ENCODE data around the gene XRCC3. TPM values are rescaled to one million over a fixed set of nuclear protein-coding genes. Genes with fewer than 3 reads are reported as not detected.

Gene XRCC3
- total and polyA plus RNA-seq, 7 donors: 1.8 to 15.7 (median 3.6) TPM

DNA sequence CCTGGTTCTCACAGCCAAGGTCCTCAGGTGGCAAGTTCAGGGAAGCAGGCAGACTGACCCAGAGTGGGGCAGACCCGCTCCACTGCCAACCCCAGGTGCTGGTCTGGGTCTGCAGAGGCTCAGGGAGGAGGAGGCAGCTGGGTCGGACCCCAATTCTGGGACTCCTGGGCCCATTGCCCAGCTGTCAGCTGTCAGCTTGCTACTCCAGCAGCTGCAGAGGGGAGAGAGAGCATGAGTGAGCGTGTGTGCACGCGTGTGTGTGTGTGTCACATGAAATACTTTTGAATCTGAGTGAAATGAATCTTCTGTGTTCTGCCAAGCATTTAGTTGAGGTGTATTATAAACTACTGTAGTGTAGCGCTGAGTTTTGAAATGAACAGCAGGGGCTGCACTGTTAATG, 30.8 kb downstream of the XRCC3 start:
- no peaks in the 10 kb centered on the region for H3K27me3 ChIP-seq
- 78 to 88% methylated on average over 6 of the region's 6 CpGs for WGBS, 2 donors
- H3K4me3 ChIP-seq: no peak overlapping the region
- DNase-seq: no peak
- peaks cover 19 to 100% (median 59%) of the 10 kb centered on the region in 4 donors for H3K36me3 ChIP-seq
- no peak overlapping the region for H3K27ac ChIP-seq
- no peaks in the 10 kb centered on the region for H3K9me3 ChIP-seq
- H3K4me1 ChIP-seq: peaks cover 0 to 16% (median 6%) of the 10 kb centered on the region in 4 donors
- intact Hi-C loops (cut with DNase I): no loop called here
- TF ChIP-seq POLR2AphosphoS5 (IDR thresholded peaks at IDR 0.05) (no peak), POLR2A (IDR thresholded peaks at IDR 0.05) (no peak), EP300 (IDR thresholded peaks at IDR 0.05) (no peak)
- TF ChIP-seq, protein P1, sequence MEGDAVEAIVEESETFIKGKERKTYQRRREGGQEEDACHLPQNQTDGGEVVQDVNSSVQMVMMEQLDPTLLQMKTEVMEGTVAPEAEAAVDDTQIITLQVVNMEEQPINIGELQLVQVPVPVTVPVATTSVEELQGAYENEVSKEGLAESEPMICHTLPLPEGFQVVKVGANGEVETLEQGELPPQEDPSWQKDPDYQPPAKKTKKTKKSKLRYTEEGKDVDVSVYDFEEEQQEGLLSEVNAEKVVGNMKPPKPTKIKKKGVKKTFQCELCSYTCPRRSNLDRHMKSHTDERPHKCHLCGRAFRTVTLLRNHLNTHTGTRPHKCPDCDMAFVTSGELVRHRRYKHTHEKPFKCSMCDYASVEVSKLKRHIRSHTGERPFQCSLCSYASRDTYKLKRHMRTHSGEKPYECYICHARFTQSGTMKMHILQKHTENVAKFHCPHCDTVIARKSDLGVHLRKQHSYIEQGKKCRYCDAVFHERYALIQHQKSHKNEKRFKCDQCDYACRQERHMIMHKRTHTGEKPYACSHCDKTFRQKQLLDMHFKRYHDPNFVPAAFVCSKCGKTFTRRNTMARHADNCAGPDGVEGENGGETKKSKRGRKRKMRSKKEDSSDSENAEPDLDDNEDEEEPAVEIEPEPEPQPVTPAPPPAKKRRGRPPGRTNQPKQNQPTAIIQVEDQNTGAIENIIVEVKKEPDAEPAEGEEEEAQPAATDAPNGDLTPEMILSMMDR (IDR thresholded peaks at IDR 0.05): no peak

DNA sequence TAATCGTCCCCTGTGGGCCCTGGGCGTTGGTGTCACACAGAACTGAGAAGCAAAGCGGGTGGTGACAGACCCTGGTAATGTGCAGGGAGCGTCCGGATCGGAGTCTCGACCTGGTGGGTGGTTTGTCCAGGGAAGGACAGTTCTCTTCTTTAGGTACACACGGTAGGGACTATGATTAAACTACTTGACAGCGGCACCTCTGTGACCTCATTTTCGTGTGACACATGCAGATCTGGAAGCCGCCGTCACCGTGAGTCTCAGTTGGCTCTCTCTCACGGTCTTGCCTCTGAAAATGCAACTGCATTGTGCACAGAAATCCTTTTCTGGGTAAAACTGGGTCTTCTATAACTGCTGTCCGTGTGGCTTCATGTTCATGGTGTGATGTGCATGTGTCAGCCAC, 32.1 kb downstream of the XRCC3 start:
- Histone ChIP-seq H3K27me3 (no peaks in the 10 kb centered on the region), H3K4me1 (peaks cover 0 to 13% (median 2%) of the 10 kb centered on the region in 4 donors), H3K36me3 (peaks cover 29 to 100% (median 65%) of the 10 kb centered on the region in 4 donors), H3K9me3 (no peaks in the 10 kb centered on the region), H3K4me3 (no peak overlapping the region), H3K27ac (no peak overlapping the region)
- TF ChIP-seq POLR2A (IDR thresholded peaks at IDR 0.05): no peak
- no peak for TF ChIP-seq POLR2AphosphoS5 (IDR thresholded peaks at IDR 0.05)
- no peak for TF ChIP-seq EP300 (IDR thresholded peaks at IDR 0.05)
- TF ChIP-seq, protein P1 (IDR thresholded peaks at IDR 0.05): no peak
- intact Hi-C loops (cut with DNase I): no loop called here
- no peak for DNase-seq
- WGBS, 2 donors: 85 to 88% methylated on average over 15 of the region's 15 CpGs

DNA sequence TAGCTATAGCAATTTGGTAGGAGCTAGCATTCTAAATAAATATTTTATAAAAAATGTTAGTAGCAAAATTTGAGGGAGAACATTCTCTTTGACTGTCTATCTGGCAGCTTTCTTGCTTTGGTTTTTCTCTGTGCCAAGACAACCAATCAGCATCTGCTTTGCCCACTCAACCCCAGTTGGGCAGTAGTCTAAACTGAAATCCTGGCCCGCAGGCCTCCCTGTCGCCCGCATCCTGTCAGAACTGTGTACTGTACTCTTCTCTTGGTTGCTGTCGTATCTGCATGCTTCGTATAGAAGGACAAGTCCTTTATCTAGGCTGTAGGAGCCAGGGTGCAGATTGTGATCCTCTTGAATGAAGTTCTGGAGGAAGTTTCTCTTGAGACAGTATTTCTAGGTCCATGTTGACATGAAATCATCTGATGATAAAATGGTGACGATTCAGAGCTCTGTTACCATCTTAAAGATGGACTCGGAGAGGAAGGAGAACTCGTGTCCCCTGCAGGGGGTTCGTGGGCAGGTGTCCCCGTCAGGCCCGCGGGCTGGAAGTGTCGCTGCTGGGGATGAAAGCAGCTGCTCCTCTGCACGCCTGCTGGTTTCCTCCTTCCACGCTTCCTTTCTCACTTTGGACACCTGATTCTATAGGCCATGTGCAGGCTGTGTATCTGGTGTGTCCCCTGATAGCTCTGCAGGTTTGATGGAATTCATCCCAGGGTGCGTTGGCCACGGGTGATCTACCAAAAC, 34.6 kb downstream of the XRCC3 start:
- Histone ChIP-seq H3K36me3 (peaks cover 42 to 100% (median 77%) of the 10 kb centered on the region in 4 donors), H3K27ac (no peak overlapping the region), H3K4me3 (no peak overlapping the region), H3K4me1 (peaks cover 0 to 13% (median 2%) of the 10 kb centered on the region in 4 donors), H3K9me3 (no peaks in the 10 kb centered on the region), H3K27me3 (no peaks in the 10 kb centered on the region)
- no peak for DNase-seq
- intact Hi-C loops (cut with DNase I): no loop called here
- WGBS, 2 donors: 88 to 95% methylated on average over 17 of the region's 17 CpGs
- TF ChIP-seq POLR2AphosphoS5 (IDR thresholded peaks at IDR 0.05) (no peak), POLR2A (IDR thresholded peaks at IDR 0.05) (no peak), EP300 (IDR thresholded peaks at IDR 0.05) (no peak)
- TF ChIP-seq, protein P1 (IDR thresholded peaks at IDR 0.05): no peak

DNA sequence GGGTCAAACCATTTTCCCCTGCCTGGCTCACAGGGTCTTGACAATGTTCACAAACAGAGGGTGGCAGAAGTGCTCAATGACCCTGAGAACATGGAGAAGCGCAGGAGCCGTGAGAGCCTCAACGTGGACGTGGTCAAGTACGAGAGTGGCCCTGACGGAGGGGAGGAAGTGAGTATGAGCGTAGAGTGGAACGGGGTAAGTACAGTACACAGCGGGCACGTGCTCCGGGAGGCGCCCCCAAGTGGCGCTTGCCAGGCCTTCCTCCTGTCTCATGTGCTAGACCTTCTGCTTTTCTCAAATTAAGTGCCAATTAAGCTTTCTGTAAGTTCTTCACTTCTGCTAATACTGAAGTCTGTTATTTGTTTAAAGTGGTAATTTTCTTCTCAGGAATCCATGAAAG, 35.9 kb downstream of the XRCC3 start:
- WGBS, 2 donors: 42 to 58% methylated on average over 13 of the region's 13 CpGs
- DNase-seq: no peak

More for the DNA sequence above, 35.9 kb downstream of the XRCC3 start:
- Histone ChIP-seq H3K27ac (peak overlapping the region in 2 of 4 donors; percentile 23), H3K4me1 (peaks cover 0 to 13% (median 2%) of the 10 kb centered on the region in 4 donors), H3K9me3 (no peaks in the 10 kb centered on the region), H3K4me3 (no peak overlapping the region), H3K27me3 (no peaks in the 10 kb centered on the region), H3K36me3 (peaks cover 43 to 100% (median 83%) of the 10 kb centered on the region in 4 donors)
- intact Hi-C loops (cut with DNase I): no loop called here
- TF ChIP-seq, protein P1 (IDR thresholded peaks at IDR 0.05): peak in 3 of 4 experiments; percentile 29 to 38 (median 35)
- peak in 1 of 4 donors; percentile 10 for TF ChIP-seq POLR2AphosphoS5 (IDR thresholded peaks at IDR 0.05)
- no peak for TF ChIP-seq POLR2A (IDR thresholded peaks at IDR 0.05)

All from sigmoid colon (tissue), 7 donors.